Stomach smooth muscle (tissue), 2 donors: ENCODE data around the gene WHRN.

Experiments
- H3K27ac ChIP-seq: one replicate; pipeline ENCODE4 v1.7.0; 2013; ENCODE audit warnings: mild to moderate bottlenecking, low read length, inconsistent platforms
- H3K27me3 ChIP-seq, 2 donors: one replicate each; pipeline ENCODE4 v1.7.0; 2013; ENCODE audit warnings: low read length in 2 of 2; ENCODE audit not compliant: insufficient read depth in 2 of 2, control insufficient read depth in 1 of 2
- H3K36me3 ChIP-seq, 2 donors: one replicate each; pipeline ENCODE4 v1.7.0; 2013; ENCODE audit warnings: low read length in 2 of 2; ENCODE audit not compliant: control insufficient read depth in 2 of 2, insufficient read depth in 2 of 2
- H3K4me1 ChIP-seq: one replicate; pipeline ENCODE4 v1.7.0; 2013; ENCODE audit warnings: low read length; ENCODE audit not compliant: control insufficient read depth, insufficient read depth
- H3K4me3 ChIP-seq, 2 donors: one replicate each; pipeline ENCODE4 v1.7.0; 2013; ENCODE audit warnings: low read length in 2 of 2
- H3K9ac ChIP-seq, 2 donors: one replicate each; pipeline ENCODE4 v1.7.0; 2013; ENCODE audit warnings: low read length in 2 of 2, mild to moderate bottlenecking in 1 of 2
- H3K9me3 ChIP-seq, 2 donors: one replicate each; pipeline ENCODE4 v1.7.0; 2013; ENCODE audit warnings: low read length in 2 of 2; ENCODE audit not compliant: control insufficient read depth in 2 of 2
- donor health status: healthy.
- donor health status: Pancreatic carcinoma.

WHRN gene

DNA sequence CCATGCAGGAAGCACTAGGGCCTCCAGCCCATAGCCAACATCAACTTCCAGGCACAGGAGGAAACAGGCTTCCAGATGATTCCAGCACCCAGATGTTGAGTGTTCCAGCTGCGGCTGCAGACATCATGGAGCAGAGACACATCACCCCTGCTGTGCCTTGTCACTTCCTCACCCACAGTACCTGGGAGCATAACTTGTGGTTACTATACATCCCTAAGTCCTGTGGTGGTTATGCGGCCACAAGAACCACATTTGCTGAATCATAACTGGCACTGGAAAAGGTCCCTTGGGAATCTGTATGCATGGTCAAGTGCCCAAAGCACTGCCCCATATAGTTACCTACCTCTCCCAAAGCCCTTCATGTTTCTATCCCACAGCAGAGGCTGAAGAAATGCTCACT, 56.6 kb downstream of the WHRN start:
- H3K27ac ChIP-seq, result no peak overlapping the region
- H3K9me3 ChIP-seq, result no peaks in the 10 kb centered on the region

DNA sequence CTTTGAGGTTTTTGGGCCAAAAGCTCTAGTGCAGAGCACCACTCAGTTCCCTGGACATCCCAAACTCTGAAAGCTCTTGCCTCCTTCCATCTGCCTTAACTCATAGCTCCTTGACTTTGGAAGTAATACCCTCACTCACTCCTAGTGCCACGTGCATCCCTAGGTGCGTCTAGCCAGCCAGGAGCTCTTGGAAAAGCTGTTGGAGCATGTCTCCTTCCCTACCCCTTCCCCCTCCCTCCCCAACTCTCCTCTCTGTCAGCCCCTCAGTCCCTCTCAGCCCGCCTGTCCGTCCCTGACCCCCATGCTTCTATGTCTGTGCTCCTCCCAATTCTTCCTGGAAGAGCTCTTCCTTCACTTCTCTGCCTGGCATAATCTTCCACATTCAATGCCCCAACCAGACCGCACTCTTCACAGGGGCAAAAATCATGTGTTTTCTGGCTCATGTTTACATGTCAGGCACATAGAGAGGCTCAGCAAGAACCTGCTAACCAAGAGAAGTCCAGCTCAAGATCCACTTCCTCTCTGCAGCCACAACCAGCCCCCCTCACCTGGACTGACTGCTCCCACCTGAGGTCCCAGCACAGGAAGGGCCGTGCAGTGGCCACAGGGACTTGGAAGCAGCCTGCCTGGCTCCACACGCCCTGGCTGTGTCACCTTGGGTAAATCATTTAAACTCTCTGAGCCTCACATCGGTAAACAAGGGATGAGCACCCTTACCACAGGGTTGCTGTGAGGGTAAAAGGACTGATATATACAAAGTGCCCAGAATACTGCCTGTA, 58.4 kb downstream of the WHRN start:
- Histone ChIP-seq H3K9ac (no peak overlapping the region), H3K4me1 (no peaks in the 10 kb centered on the region), H3K4me3 (no peak overlapping the region), H3K27ac (no peak overlapping the region), H3K9me3 (no peaks in the 10 kb centered on the region), H3K27me3 (no peaks in the 10 kb centered on the region), H3K36me3 (no peaks in the 10 kb centered on the region)

More for the DNA sequence above, 56.6 kb downstream of the WHRN start:
- H3K36me3 ChIP-seq, result no peaks in the 10 kb centered on the region
- no peaks in the 10 kb centered on the region for H3K27me3 ChIP-seq
- no peak overlapping the region for H3K4me3 ChIP-seq
- H3K4me1 ChIP-seq, result peaks cover 2% of the 10 kb centered on the region
- no peak overlapping the region for H3K9ac ChIP-seq

DNA sequence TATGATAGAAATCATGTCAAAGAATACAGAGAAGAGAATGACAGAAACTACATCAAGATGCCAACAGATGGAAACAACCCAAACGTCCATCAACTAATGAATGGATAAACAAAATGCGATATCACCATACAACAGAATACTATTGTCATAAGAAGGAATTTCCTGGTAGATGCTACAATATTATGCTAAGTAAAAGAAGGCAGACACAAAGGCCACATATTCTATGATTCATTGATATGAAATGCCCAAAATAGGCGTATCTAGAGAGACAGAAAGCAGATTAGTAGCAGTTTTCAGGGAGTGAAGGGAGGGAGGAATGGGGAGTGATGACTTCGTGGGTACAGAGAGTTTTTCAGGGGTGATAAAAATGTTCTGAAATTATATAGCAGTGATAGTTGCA, 59.2 kb downstream of the WHRN start:
- Histone ChIP-seq H3K4me1 (no peaks in the 10 kb centered on the region), H3K27me3 (no peaks in the 10 kb centered on the region), H3K4me3 (no peak overlapping the region), H3K9me3 (no peaks in the 10 kb centered on the region), H3K27ac (no peak overlapping the region), H3K9ac (no peak overlapping the region), H3K36me3 (no peaks in the 10 kb centered on the region)

DNA sequence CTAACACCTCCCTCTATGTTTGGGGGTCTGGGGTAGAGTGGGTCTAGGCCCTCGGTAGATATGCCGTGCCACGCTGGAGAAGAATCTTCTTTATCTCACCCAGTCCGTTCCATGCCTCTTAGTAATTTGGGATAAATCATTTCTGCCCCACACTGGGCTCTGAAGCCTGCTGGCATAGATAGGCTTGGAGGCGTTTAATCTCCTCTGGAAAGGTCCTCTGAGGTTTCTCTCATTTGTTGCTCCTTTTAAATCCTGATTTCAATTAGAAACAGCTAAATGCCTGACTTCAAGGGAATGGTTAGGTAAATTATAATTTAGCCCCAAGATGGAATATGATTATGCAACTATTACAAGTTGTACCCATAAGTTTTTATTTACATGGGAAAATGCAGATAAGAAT, 59.7 kb downstream of the WHRN start:
- Histone ChIP-seq H3K9me3 (no peaks in the 10 kb centered on the region), H3K4me3 (no peak overlapping the region), H3K4me1 (no peaks in the 10 kb centered on the region), H3K9ac (no peak overlapping the region), H3K36me3 (no peaks in the 10 kb centered on the region), H3K27ac (no peak overlapping the region), H3K27me3 (no peaks in the 10 kb centered on the region)

DNA sequence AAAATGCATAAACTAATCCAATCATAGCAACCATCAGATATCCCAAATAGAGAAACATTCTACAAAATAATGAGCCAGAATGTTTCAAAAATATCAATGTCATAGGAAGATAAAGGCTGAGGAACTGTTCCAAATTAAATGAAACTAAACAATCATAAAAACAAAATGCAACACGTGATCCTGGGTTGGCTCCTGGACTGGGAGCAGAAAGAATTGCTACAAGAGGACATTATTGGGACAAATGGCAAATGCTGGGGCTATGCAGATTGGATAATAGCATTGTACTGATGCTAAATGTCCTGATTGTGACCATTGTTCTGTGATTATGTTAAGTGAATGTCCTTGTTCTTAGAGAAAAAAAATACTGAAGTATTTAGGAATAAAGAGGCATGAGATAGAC, 63.3 kb downstream of the WHRN start:
- H3K4me1 ChIP-seq, result no peaks in the 10 kb centered on the region
- no peaks in the 10 kb centered on the region for H3K27me3 ChIP-seq
- H3K27ac ChIP-seq, result no peak overlapping the region
- no peaks in the 10 kb centered on the region for H3K36me3 ChIP-seq
- H3K4me3 ChIP-seq, result no peak overlapping the region
- no peak overlapping the region for H3K9ac ChIP-seq
- no peaks in the 10 kb centered on the region for H3K9me3 ChIP-seq

DNA sequence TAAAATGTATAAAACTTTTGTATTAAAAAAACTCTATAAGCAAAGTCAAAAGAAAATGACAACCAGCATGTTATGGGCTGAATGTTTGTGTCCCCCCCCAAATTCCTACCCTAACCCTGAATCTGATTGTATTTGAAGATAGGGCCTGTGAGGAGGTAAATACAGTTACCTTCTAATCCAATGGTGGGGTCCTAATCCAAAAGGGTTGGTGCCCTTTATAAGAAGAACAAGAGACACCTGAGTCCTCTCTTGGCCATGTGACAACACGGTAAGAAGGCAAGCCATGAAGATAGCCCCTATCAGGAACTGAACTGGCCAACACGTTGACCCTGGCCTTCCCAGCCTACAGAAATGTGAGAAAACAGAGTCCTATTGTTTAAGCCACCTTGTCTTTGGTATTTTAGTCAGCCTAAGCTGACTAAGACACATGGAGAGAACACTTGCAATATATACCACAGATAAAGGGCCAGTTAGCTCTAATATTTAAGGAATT, 67.8 kb downstream of the WHRN start:
- H3K27me3 ChIP-seq, result no peaks in the 10 kb centered on the region
- H3K4me1 ChIP-seq, result peaks cover 3% of the 10 kb centered on the region
- no peak overlapping the region for H3K9ac ChIP-seq
- H3K36me3 ChIP-seq, result no peaks in the 10 kb centered on the region
- no peak overlapping the region for H3K27ac ChIP-seq
- H3K9me3 ChIP-seq, result no peaks in the 10 kb centered on the region
- no peak overlapping the region for H3K4me3 ChIP-seq

DNA sequence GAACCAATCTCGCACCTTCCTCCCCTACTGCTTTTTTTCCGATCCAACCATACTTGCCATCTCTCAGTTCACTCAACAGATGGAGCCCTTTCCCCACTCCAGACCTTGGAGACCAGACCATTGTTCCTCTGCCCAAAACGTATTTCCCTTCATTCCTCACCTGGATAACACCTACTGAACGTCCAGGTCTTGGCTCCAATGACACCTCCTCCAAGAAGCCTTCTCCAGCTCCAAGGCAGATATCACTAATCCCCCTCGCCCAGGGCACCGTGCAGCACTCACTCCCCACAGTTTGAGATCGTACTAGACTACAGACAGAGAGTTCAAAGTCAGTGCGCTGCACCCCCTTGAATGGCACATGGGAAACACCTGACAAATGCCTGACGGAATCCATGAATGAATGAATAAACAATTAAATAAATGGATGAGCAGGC, 70.4 kb downstream of the WHRN start:
- Histone ChIP-seq H3K9ac (no peak overlapping the region), H3K9me3 (no peaks in the 10 kb centered on the region), H3K27me3 (no peaks in the 10 kb centered on the region), H3K4me3 (no peak overlapping the region), H3K4me1 (peaks cover 3% of the 10 kb centered on the region), H3K36me3 (no peaks in the 10 kb centered on the region), H3K27ac (no peak overlapping the region)

DNA sequence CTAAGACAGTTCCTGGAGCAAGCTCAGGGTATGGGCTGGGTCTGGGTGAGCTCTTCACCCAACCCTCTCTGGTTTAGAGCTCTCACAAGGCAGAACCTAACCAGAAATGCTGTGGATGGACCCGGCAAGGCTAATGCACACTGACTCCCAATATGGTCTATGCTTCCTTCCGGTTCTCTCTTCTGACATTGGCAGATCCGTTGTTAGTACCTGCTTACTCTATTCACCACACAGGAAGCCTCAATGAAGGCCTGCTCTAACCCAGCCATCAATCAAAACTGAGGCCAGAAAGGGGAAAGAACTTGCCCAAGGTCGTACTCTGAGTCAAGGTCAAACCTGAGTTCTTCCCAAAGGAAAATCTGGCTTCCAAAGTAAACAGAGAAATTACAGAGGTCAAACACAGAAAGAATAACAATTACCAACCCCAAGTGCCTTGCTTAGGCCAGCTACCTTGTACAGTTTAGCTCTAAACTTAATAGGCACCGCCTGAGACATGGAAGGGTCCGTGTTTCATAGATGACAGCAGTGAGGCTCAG, 71.5 kb downstream of the WHRN start:
- Histone ChIP-seq H3K36me3 (no peaks in the 10 kb centered on the region), H3K4me3 (no peak overlapping the region), H3K27me3 (no peaks in the 10 kb centered on the region), H3K27ac (no peak overlapping the region), H3K4me1 (peaks cover 3% of the 10 kb centered on the region), H3K9me3 (no peaks in the 10 kb centered on the region), H3K9ac (no peak overlapping the region)

DNA sequence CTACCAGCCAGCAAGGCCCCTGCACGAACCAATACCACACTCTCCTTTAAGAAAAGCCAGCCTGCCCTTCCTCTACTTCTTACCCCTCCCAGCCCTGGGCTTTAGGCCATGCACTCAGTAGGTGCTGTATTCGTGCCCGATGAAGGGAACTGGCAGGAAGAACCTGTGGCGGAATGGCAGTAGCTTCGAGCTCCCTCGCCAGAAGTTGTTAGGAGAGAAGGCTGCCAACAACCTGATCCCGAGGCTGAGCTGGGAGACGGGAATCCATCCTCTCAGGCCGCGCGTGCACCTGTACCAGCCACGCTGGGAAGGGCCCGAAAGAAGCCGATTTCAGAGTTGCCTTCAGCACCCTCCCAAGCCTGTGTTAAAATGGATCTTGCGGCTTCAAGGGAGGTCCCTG, 72.2 kb downstream of the WHRN start:
- H3K4me3 ChIP-seq, result no peak overlapping the region
- peaks cover 3% of the 10 kb centered on the region for H3K4me1 ChIP-seq
- no peaks in the 10 kb centered on the region for H3K36me3 ChIP-seq
- no peak overlapping the region for H3K9ac ChIP-seq
- no peaks in the 10 kb centered on the region for H3K9me3 ChIP-seq
- H3K27ac ChIP-seq, result no peak overlapping the region
- H3K27me3 ChIP-seq, result no peaks in the 10 kb centered on the region

DNA sequence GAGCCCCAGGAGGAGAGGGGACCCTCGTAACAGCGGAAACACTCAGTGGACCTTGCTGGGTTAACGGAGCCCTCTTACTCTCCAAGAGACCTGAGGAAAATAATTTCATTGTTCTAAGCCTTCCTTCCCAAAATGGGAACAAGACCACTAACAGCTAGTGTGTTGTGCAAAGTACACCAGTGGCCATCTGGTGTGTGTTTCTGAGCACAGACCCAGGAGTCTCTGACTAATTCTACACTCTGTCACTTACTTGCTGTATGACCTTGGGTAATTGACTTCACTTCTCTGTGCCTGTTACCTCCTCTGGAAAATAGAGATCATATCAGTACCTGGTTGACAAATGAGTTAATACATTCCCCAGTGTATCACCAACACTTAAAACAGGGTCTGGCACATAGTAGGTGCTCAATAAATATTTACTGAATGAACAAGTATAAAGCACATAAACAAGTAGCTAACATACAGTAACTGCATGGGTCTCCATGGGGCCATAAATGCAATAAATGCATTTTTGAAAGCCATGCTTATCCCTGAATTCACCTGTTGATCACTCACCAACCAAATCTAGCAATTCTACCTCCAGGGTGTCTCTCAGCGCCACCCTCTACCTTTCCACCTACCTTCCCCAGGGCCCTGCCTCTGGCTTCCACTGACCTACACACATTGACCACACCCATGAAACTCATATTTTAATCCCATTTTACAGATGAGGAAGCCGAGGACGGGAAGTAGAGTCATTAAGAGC, 72.8 kb downstream of the WHRN start:
- Histone ChIP-seq H3K4me1 (peaks cover 3% of the 10 kb centered on the region), H3K4me3 (no peak overlapping the region), H3K36me3 (no peaks in the 10 kb centered on the region), H3K9me3 (no peaks in the 10 kb centered on the region), H3K27me3 (no peaks in the 10 kb centered on the region), H3K27ac (no peak overlapping the region), H3K9ac (no peak overlapping the region)

DNA sequence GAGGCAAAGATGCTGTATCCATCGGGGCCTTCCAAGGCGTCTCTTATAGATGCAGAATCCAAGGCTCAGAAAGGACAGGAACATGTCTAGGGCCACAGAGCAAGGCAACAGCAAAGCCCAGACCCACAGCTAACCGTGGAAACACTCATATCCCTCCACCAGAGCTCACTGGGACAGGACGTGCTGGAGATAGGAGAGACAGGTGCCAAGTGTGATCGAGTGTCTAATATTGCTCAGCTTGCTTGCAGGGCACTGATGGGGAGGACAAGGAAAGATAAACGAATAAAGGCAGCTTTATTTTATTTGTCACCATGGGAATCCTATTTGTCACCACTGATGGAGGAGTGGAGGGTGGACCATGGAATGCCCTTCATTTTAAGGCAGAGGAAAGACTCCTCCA, 73.5 kb downstream of the WHRN start:
- Histone ChIP-seq H3K4me3 (no peak overlapping the region), H3K4me1 (peaks cover 3% of the 10 kb centered on the region)

More for the DNA sequence above, 73.5 kb downstream of the WHRN start:
- H3K36me3 ChIP-seq, result no peaks in the 10 kb centered on the region
- H3K9me3 ChIP-seq, result no peaks in the 10 kb centered on the region
- H3K9ac ChIP-seq, result no peak overlapping the region
- H3K27me3 ChIP-seq, result no peaks in the 10 kb centered on the region
- no peak overlapping the region for H3K27ac ChIP-seq
